OCI-LY1 (cell line): ENCODE results near the gene CYBRD1.

Experiments used
- H2AFZ ChIP-seq: fragments of 200-600 bp; sonication (generic), shearing (Covaris generic); 2 replicates; pipeline ENCODE4 v1.6.0; 2014; ENCODE audit warnings: antibody characterized with exemption, mild to moderate bottlenecking, low read length
- H3F3A ChIP-seq: fragments of 200-600 bp; sonication (generic), shearing (Covaris generic); 2 replicates; pipeline ENCODE4 v1.6.0; 2014; ENCODE audit warnings: mild to moderate bottlenecking, antibody characterized with exemption, low read length, moderate library complexity; ENCODE audit not compliant: insufficient read depth
- H3K27ac ChIP-seq: fragments of 200-600 bp; sonication (generic); 2 replicates; pipeline ENCODE4 v1.5.1; 2014; ENCODE audit warnings: low read length, mixed run types, mild to moderate bottlenecking, low read depth; ENCODE audit not compliant: poor library complexity, severe bottlenecking
- H3K27me3 ChIP-seq: fragments of 200-600 bp; sonication (generic); 2 replicates; pipeline ENCODE4 v1.6.0; 2014; ENCODE audit warnings: antibody characterized with exemption, mild to moderate bottlenecking, low read length, moderate library complexity; ENCODE audit not compliant: insufficient read depth
- H3K36me3 ChIP-seq: fragments of 200-600 bp; sonication (generic); 2 replicates; pipeline ENCODE4 v1.6.1; 2014; ENCODE audit warnings: mild to moderate bottlenecking, antibody characterized with exemption, low read length, moderate library complexity, mixed read lengths; ENCODE audit not compliant: insufficient read depth
- H3K4me1 ChIP-seq: fragments of 200-600 bp; sonication (generic); 2 replicates; pipeline ENCODE4 v1.5.1; 2014; ENCODE audit warnings: mild to moderate bottlenecking, low read length, moderate library complexity; ENCODE audit not compliant: insufficient read depth, severe bottlenecking
- H3K4me2 ChIP-seq: fragments of 200-600 bp; sonication (generic), shearing (Covaris generic); 2 replicates; pipeline ENCODE4 v1.6.1; 2014; ENCODE audit warnings: low read length
- H3K4me3 ChIP-seq: fragments of 200-600 bp; sonication (generic); 2 replicates; pipeline ENCODE4 v1.5.1; 2014; ENCODE audit warnings: low read length, low read depth, mild to moderate bottlenecking, mixed read lengths; ENCODE audit not compliant: poor library complexity, severe bottlenecking
- H3K79me2 ChIP-seq: fragments of 200-600 bp; shearing (Covaris generic); 2 replicates; pipeline ENCODE4 v1.6.1; 2016; ENCODE audit warnings: mixed run types, low read length, mixed read lengths; ENCODE audit not compliant: insufficient read depth
- H3K9ac ChIP-seq: fragments of 200-600 bp; sonication (generic), shearing (Covaris generic); 2 replicates; pipeline ENCODE4 v1.6.1; 2014; ENCODE audit warnings: mild to moderate bottlenecking, low read length, mixed read lengths
- H3K9me2 ChIP-seq: fragments of 200-600 bp; sonication (generic), shearing (Covaris generic); 2 replicates; pipeline ENCODE4 v1.6.1; 2014; ENCODE audit warnings: low read depth, mild to moderate bottlenecking, low read length, mixed read lengths
- H3K9me3 ChIP-seq: fragments of 200-600 bp; shearing (Covaris generic); 2 replicates; pipeline ENCODE4 v1.6.1; 2014; ENCODE audit warnings: low read length, mixed read lengths
- H4K20me1 ChIP-seq: fragments of 200-600 bp; sonication (generic), shearing (Covaris generic); 2 replicates; pipeline ENCODE4 v1.6.0; 2016; ENCODE audit warnings: mild to moderate bottlenecking, low read length; ENCODE audit not compliant: insufficient read depth
- EZH2 ChIP-seq: fragments of 200-600 bp; sonication (generic), shearing (Covaris generic); IDR thresholded peaks from 2 replicates; pipeline ENCODE4 v1.8.0; 2017; ENCODE audit warnings: borderline replicate concordance, mixed run types, mild to moderate bottlenecking, antibody characterized with exemption, low read length, moderate library complexity, mixed read lengths
- TF ChIP-seq, protein P1 (sequence below): fragments of 200-600 bp; sonication (generic), shearing (Covaris generic); IDR thresholded peaks from 2 replicates; pipeline ENCODE4 v1.5.1; 2017; ENCODE audit warnings: mild to moderate bottlenecking, antibody characterized with exemption, low read length, moderate library complexity, mixed read lengths

CYBRD1 gene

DNA sequence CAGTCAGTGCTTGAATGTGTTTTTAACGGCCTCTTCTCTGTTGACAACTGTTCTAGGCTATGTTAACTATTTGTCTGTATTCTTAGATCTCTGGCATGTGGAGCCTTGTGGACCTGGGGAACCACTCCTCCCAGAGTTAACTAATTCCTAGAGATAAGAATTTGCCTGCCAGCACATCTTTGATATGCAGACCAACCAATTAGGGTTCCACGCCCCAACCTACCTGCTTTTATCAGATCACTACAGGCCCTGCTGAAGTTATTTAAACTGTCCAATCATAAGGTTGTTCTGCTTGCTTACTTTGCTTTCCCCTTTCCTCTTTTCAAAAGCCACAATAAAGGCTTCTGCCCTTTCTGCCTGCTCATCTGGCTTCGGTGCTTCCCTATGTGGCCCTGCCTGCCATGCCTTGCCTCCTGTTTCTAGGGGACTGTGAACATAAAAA is 8.5 kb upstream of the CYBRD1 start:
- Histone ChIP-seq H3K27ac (no peak overlapping the region), H3F3A (no peaks in the 10 kb centered on the region), H3K9me3 (no peaks in the 10 kb centered on the region), H4K20me1 (no peaks in the 10 kb centered on the region), H3K79me2 (no peaks in the 10 kb centered on the region), H2AFZ (no peak overlapping the region), H3K9me2 (no peaks in the 10 kb centered on the region), H3K4me3 (no peak overlapping the region), H3K27me3 (no peaks in the 10 kb centered on the region), H3K4me2 (no peak overlapping the region), H3K4me1 (peaks cover 9% of the 10 kb centered on the region), H3K9ac (no peak overlapping the region), H3K36me3 (no peaks in the 10 kb centered on the region)
- TF ChIP-seq, protein P1, sequence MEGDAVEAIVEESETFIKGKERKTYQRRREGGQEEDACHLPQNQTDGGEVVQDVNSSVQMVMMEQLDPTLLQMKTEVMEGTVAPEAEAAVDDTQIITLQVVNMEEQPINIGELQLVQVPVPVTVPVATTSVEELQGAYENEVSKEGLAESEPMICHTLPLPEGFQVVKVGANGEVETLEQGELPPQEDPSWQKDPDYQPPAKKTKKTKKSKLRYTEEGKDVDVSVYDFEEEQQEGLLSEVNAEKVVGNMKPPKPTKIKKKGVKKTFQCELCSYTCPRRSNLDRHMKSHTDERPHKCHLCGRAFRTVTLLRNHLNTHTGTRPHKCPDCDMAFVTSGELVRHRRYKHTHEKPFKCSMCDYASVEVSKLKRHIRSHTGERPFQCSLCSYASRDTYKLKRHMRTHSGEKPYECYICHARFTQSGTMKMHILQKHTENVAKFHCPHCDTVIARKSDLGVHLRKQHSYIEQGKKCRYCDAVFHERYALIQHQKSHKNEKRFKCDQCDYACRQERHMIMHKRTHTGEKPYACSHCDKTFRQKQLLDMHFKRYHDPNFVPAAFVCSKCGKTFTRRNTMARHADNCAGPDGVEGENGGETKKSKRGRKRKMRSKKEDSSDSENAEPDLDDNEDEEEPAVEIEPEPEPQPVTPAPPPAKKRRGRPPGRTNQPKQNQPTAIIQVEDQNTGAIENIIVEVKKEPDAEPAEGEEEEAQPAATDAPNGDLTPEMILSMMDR, result no peak
- TF ChIP-seq EZH2, result no peak

DNA sequence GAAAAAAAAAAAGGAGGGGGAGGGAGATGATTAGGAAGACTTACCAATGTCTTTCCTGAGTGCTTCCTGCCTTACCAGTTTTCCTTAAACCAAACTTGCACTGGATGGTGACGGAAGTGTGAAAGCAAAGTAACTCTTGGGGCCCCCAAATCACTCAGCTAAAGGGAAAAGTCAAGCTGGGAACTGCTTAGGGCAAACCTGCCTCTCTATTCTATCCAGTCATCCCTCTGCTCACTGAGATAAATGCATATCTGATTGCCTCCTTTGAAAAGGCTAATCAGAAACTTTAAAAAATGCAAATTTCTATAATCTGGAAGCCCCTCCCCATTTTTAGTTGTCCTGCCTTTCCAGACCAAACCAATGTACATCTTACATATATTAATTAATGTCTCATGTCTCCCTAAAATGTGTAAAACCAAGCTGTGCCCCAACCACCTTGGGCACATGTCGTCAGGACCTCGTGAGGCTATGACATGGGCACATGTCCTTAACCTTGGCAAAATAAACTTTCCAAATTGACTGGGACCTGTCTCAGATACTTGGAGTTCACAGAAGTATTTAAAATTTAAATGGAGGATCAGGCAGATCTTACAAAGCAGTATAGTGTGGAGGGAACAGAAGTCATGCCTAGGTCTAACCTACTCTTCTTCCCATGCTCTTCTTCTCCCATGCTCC is 7.2 kb upstream of the CYBRD1 start:
- no peaks in the 10 kb centered on the region for H3K9me2 ChIP-seq
- no peaks in the 10 kb centered on the region for H3K9me3 ChIP-seq
- peaks cover 9% of the 10 kb centered on the region for H3K4me1 ChIP-seq
- no peak overlapping the region for H3K4me3 ChIP-seq
- H3K9ac ChIP-seq, result no peak overlapping the region
- no peak overlapping the region for H3K4me2 ChIP-seq
- H3K36me3 ChIP-seq, result no peaks in the 10 kb centered on the region
- no peaks in the 10 kb centered on the region for H4K20me1 ChIP-seq
- H3F3A ChIP-seq, result no peaks in the 10 kb centered on the region
- H3K27ac ChIP-seq, result no peak overlapping the region
- no peak for TF ChIP-seq EZH2
- TF ChIP-seq, protein P1, result no peak
- H3K79me2 ChIP-seq, result no peaks in the 10 kb centered on the region
- H3K27me3 ChIP-seq, result no peaks in the 10 kb centered on the region
- no peak overlapping the region for H2AFZ ChIP-seq

DNA sequence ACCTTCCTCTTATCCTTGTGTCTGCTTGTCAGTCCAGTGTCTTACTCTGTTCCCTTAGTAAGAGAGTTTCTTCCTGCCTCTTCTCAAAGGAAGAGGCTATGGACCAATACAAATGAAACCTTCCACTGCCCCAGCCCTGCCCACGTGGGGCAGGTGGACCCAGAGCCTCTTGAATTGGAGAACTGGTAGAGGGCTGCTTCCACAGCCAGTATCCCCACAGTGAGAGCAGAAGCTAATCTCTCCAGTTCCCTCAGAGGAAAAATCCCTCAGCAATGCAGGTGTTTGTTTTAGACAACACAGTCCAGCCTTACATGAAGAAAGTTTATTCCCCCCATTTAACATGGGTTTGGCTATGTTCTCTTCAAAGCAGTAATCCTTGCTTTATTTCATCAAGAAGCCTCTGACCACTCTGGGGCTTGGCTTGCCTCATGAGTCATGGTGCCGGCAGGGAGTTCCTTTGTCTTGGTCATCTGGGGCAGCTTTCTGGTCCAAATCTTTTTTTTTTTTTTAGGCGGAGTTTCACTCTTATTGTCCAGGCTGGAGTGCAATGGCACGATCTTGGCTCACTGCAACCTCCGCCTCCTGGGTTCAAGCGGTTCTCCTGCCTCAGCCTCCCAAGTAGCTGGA is 6.5 kb upstream of the CYBRD1 start:
- Histone ChIP-seq H4K20me1 (no peaks in the 10 kb centered on the region), H3K9me2 (no peaks in the 10 kb centered on the region), H3K9me3 (no peaks in the 10 kb centered on the region), H3K79me2 (no peaks in the 10 kb centered on the region), H2AFZ (no peak overlapping the region), H3K4me3 (no peak overlapping the region), H3K9ac (no peak overlapping the region), H3K27me3 (no peaks in the 10 kb centered on the region), H3K4me1 (peaks cover 9% of the 10 kb centered on the region), H3F3A (no peaks in the 10 kb centered on the region), H3K36me3 (no peaks in the 10 kb centered on the region), H3K27ac (no peak overlapping the region), H3K4me2 (no peak overlapping the region)
- no peak for TF ChIP-seq EZH2
- TF ChIP-seq, protein P1, result no peak
